GM21576 (cell line): Measurements from ENCODE around the gene PAX6.

ENCODE experiments used
- ATAC-seq: cut with Tn5 transposase; IDR thresholded peaks from one replicate; pipeline ENCODE4 v1.9.1; 2021; ENCODE audit warnings: mild to moderate bottlenecking, moderate library complexity; ENCODE audit not compliant: unreplicated experiment

The PAX6 gene

DNA sequence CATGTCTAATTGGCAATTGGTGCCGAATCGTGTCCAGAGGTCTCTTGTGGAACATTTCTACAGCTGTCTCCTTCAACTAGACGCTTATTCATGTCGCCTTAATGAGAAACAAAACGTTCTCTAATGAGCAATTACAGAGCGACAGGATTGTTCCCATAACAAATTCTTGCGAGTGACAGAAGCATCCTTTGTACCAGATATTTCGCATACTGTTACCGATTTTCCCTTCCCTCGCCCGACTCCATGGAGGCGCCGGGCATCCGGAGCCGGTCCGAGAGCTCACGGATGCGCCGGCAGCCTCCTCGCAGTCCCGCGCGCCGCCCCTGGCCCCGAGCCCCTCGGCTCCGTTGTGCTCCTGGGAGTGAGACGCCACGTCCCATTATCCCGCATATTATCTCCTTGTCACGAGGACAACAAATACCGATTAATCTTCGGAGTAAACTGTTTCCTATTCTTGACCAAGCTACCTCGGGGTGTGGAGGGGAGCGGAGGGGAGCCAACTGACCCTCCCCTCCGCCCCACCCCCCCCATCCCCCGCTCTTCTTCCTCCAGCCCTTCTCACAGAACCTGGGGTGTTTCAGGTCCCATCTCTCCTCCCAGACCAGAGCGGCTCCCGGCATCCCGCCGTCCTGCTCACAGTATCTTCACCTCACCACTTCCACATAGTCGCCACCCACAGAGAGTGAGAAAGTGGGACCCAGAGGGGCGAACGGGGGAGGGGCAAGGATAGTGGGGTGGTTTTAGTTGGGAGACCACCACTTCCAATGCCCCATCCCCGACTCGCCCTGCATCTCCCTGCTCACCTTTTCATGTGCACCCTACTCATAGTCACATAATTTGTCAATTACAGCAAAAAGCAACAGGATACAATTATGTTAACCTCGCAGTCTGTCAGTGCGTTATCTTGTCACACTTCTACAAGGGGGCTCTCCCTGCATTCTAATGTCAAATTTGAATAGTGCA, 11.4 kb downstream of the PAX6 start:
- ATAC-seq, result no peak

DNA sequence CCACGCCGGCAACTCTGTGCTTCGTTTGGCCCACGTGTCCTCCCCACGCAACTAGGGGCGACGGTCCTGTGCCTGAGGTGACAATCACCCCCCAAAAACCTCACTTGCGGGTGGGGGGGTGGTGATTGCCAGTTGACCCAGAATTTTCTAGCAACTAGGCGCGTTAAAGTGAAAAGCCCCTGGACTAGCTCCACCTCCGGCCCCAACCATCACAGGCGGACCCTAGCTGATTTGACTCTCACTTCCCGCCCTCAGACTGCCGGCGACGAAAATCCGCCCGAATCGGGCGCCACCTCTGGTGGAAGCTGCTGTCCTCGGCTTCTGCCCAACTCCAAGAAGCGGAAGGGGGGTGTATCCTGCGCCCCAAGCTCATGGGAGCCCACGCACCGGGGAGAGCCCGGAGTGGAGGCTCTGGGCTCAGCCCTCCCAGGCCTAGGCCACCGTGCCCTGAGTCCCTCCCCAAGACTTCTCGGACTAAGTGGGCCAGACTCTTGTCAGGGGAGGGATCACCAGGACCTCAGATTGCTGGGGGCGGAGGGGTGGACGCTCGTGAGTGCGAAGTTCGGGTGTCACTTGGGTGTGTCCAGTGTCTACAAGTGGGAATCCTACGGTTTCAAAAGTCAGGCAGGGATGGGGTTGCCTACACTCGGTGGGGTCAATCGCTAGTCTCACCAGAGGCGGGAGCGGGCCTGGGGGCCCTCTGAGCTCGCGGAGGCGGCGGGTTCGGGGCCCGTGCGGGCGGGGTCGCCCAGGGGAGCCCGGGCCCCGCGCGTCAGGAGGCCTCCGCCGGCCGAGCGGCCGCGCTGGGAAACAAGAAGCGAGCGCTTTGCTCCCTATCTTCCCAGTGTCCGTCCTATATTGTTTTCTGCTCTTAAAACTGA, 12.3 kb downstream of the PAX6 start:
- ATAC-seq, result peak; percentile 68

DNA sequence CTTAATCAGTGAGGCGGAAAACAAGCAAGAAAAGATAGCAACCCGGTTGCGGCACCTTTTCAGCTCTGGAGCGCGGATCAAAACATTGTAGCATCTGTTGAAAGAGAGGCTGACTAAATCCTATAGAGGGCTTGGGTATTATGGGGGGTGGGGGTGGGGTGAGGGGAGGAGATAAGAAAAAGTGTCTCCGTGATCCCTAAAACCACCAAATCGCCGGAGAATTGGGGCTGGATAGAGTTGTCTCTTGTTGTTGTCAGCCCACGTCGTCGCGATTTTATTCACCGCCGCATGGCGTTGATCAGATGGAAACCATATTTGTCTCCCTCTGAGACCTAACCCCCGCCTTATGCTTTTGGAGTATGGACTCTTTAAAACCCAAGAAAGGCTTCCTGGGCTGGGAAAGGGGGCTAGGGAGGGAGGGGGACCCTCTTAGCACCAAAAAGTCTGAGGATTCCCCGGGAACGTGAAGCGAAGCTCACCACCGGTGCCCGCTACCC, 13.0 kb downstream of the PAX6 start:
- no peak for ATAC-seq

DNA sequence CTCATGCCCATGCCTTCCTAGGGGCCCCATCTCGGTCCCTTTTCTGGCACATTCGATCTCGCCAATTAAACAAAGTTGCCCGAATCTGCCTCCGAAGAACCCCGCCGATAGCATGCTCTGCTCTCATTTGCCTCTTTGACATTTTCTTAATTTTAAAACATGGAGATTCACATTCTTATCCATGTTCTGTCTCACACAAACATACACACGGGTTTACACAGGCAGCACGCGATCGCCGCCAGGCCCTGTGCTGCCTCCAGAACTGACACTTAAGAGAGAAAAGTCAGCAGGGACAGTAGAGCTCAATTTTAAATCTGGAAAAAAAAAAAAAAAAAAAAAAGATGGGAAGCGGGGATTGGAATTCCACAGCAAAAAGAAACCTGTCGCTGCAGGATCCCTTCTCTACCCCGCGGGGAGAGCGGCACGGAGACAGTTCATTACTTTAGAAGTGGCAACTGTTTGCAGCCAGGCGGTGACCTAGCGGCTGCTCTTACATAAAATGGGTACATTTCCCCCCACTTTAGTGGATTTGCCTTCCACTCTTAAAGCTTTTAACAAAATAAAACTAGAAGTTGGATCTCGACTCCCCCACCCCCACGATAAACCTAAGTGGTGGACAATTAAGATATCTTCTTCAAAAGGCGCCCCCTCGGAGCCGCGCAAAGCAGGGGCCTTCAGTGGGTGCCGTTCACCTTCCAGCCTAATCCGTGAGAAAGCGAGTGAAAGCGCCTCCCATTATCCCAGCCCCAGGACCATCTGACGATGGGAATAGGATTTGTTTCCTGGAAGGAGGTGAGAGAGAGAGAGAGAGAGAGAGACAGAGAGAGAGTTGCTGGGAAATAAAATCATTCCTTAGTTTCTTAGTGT, 13.7 kb downstream of the PAX6 start:
- ATAC-seq, result no peak

DNA sequence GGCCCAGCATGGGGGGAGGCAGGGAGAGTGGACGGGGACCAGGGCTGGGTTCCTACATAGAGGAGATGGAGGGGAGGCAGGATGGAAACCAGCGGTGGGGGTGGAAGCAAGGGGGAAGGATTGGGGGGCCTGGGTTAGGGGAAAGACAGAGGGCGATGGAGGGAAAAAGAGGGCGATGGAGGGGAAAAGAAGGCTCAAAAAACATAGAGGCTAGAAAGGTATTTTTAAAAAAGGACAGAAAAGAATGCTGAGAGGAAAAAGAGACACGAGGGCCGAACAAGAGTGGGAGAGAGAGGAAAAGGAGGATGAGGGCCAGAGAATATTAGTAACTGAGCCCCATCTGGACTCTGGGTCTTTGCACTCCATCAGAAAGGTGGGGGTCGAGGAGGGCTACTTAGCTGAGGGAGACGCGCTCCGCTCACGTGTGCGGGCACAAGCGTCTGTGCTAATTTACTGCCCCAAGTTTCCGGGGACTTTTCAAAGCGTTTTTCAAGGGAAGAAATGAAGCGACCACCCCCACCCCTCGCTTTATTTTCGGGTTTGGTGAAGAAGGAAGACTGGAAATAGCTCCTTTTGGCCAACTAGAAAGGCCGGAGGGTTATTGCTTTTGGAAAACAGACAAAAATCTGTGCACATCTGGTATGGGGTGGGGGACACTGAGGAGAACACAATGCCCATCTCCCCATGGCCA, 14.5 kb downstream of the PAX6 start:
- no peak for ATAC-seq

DNA sequence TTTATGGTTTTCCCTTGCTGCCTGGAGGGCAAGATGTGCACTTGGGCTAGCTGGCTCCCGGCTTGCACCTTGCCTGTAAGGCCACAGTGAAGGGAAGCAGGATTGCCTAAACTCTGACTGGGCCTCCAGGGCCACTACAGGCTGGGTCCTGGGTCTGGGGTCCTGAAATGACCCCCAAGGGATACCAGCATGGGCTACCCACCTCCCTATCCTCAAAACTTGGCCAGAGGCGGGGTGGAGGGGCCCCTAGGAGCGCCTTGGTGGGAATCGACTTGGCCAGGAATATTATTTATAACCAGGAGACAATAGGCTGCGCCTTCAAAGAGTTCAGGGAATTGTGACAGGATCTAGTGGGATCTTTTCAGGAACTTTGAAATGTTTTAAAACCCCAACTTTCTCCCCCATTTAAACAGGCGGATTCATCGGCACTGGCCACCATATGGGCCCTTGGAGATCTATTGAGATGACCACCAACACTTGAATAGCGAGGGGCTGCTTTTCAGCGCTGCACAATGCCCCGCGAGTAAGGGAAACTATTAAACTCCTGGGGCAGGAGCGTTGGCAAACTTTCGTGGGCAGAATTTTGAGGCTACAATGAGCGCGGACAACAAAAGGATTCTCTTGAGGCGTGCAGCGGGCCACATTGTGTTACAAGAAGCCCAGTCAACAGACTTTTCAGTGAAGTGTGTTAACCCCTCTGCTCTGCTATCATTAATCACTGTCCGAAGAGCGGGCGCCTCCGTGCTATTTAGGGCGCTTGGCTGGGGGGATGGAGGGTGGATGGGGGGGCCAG, 15.2 kb downstream of the PAX6 start:
- no peak for ATAC-seq

DNA sequence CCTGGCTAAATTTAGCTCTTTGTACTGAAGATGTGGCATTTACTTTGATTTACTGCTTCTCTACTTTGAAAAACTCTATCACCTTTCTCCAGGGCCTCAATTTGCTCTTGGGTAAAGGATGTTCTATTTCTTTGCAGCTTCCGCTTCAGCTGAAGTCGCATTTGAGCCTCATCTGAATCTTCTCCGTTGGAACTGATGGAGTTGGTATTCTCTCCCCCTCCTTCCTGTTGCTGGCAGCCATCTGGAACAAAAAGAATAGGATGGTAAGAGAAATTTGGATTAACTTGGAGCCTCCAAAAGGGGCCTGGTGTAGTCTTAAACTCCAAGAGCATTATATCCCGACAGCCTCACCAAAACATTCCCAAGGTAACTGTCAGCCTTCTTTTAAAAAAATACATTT, 16.6 kb downstream of the PAX6 start:
- ATAC-seq, result no peak

DNA sequence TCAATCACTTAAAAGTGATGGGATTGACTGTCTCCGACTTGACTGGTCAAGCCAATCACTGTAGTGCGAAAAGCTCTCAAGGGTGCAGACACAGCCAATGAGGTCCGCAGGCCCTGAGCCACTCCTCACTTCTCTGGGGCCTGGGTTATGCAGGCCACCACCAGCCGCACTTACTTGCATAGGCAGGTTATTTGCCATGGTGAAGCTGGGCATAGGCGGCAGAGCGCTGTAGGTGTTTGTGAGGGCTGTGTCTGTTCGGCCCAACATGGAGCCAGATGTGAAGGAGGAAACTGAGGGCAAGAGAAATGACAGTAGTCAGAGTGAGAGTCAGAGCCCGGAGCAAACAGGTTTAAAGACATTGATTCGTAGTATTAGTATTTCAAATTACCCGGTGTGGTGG, 17.9 kb downstream of the PAX6 start:
- ATAC-seq, result no peak

DNA sequence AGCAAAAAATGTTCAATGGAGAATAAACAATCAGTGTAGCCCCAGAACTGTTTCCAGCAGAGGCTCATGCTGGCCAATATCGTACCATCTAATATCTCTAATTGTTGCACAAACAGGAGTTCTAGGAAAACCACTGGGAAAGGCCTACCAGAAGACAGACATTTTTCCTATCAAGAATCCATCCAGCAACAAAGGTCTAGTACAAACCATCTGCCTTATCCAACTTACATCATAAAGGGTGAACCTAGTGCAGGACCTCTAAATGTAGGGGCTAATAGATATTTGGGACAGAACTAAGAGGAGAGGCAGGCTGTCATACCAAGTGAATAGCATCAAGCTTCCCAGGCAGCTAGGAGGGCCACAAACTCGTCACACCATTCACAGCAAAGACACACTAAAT, 18.7 kb downstream of the PAX6 start:
- ATAC-seq, result no peak

DNA sequence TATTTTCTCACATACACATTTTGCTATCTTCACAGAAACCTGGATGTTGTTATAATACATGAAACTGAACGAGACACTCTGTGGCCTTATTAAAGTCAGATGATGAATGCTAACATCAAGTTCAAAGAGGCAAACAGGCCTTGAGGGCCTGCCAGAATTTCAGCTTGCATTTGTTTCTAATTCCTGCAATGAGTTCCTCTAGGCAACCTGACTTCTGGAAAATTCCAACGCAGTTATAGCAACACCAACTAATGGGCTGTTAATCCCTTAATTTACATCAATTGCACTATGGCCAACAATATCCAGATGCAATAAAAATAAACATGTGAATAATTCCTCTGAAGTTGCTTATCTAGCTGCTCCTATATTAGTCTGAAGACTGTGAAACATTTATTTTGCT, 19.1 kb downstream of the PAX6 start:
- no peak for ATAC-seq

DNA sequence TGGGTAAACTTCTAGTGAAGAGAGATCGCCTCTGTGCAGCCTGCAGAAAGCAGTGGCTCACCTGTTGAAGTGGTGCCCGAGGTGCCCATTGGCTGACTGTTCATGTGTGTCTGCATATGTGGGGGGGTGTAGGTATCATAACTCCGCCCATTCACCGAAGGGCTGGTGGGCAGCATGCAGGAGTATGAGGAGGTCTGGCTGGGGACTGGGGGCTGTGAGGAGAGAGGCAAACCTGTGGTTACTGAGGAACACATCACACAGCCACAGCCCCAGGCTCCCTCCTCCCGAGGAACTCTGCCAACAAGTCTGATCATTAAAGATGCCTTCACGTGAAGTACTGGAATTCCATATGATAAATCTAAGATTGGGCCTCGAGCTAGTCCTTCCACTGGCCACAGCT, 20.5 kb downstream of the PAX6 start:
- no peak for ATAC-seq

DNA sequence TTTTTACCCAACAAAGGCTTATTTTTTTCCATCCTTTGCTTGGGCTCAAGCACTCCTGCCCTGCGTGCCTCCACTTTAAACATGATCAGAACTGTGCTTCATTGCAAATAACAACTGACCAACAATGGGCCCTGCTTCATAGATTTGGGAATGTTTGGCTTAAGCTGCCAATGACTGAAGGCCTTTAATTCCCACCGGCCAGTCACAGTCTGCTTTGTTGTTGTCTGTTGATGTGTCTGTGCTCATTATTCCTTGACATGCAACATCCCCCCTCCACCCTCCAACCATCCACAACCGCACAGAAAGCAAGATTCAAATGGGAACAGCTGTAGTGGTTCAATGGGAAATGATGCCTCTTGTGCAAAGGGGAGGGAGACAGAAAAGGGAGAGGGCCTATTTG, 23.0 kb downstream of the PAX6 start:
- ATAC-seq, result no peak

DNA sequence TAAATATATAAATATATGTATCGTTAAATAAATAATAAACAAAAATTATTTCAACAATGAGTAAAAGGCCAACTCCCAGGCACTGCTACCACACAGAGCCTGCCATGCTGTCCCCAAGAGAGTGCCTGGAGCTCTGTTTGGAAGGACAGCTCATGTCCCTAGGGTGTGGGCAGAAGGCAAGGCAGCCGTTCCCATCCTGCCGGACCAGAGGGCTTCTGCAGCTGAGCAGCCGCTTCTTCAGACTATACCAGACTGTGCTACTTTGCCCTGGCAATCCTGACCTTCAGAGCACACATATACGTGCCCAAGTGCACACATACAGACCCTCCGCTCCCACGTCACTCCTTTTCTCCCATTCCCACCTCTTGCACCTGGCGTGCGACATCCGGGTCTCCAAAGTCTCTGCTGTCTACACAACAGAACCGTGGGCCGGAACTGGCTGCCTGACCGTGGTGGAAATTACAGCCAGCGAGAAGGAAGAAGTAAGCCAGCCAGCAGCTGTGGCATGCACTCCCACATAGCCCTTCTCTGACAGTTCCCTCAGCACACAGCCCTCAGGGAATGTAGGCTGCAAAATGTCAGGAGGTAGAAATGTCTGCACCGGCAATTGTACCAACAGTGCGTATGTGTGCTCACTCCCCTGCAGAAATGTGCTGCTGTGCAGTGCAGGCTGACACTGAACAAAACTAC, 24.0 kb downstream of the PAX6 start:
- no peak for ATAC-seq

DNA sequence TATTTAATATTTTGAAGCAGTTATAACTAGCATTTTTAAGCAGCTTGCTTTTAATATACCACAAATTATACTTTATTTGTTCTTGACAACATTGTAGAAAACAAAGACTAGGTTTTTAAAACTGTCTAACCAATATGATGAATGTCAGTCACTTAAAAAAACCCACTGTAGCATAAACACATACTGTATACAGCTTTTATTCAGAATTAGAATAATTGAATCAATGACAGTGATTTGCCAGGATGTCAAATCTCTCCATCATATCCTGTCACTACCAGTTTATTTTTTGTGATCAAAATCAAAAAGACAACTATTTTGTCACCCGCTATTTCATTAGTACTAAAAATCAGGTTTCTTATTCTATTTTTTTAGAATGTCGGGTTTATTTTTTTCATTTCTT, 26.5 kb downstream of the PAX6 start:
- ATAC-seq, result no peak

DNA sequence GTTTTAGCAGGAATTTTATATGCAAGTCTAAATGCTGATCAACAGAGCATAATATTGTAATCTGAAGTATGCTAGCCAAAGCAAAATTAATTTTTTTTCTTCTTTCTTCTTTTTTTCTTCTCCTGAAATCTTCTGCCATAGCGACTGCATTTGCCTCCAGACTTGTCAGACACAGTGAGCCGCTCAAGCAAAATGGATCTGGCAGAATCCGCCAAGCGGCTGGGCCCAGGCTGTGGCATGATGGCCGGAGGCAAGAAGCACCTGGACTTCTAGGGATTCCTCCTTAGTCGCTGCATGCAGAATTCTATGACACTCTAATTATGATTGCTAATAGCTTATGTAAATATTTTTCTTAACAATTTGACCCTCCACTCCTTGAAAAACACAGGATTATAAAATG, 27.9 kb downstream of the PAX6 start:
- no peak for ATAC-seq

DNA sequence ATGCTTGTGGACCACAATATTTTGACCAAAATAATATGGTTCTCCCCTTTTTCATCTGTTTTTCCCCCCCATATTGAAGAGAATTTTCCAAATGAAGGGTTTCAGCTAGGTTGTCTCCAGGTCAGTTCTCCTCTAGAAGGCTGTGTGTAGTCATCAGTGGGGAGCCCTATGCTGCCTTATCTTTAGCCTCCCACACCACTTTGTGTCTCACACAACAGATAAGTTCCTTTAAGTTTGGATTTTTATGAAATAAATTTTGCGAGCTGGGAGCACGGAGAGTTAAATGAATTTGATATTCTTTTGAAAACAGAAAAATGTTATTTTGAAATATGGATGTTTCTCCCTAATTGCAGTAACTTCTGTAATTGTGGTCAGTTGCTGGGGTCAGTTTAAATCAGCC, 28.9 kb downstream of the PAX6 start:
- no peak for ATAC-seq

DNA sequence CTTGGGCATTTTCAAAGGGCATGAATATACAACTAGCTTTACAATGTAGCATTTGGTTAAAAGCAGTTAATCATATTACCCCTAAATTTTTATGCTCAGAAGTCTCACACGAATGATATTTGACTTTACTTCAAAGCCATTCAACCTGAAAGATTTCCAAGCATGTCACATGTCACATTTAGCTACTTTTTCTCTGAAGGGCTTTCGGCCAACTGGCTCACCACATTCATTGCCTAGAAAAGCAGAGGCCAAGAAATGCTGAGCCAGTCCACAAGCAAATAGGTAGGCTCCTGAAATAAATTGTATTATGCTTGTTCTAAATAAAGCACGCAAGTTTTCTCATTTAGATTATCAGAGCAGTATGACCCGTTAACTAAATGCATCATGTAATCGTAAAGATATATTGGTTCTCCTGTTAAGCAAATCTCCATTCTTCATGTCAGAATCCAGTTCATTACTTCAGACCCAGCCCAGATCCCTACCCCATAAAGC, 30.6 kb downstream of the PAX6 start:
- ATAC-seq, result no peak

DNA sequence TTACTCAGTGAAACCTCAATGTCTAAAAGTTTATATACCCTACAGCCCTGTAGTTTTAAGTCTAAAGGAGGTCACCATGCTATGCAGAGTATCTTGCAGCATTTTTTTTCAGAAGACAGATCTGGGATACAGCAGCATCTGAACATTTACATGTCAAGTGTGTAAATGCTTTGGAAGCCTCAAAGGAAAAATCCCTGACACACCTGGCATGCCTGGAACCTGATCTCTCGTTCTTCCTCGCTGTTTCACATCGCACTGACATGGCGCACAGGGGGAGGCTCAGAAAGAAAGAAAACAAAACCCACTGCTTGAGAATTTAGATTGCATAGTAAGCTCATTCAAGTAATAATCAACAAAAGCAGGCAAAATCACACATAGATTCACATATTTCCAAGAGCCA, 31.0 kb downstream of the PAX6 start:
- no peak for ATAC-seq

DNA sequence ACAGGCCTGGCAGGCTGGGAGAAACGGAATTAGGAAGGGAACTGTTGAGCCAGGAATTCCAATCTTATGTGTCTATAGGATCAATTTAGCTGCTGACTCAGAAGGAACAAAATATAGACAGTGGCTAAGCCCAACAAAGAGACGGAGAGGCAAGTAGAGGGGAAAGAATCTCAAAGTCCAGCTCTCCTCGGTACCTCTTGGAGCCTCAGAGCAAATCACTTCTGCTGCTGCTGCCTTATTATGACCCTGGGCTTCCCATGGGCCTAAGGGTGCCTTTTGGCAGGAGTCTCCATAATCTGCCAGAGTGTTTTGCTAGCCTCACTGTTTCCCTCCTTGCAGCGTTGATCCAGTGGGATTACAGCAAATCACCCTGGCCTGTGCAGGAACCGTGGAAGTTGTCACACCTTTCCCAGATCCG, 31.7 kb downstream of the PAX6 start:
- ATAC-seq, result no peak
